Fibroblast of skin of right quadriceps (primary cell): Measurements from ENCODE around the gene FAM13A.
A peak's percentile ranks its signal among the peaks of the same experiment; 100 is the strongest.

Experiments
- DNase-seq: peaks from one replicate; pipeline ENCODE4 v3.0.0-alpha.2; 2013

Gene FAM13A

DNA sequence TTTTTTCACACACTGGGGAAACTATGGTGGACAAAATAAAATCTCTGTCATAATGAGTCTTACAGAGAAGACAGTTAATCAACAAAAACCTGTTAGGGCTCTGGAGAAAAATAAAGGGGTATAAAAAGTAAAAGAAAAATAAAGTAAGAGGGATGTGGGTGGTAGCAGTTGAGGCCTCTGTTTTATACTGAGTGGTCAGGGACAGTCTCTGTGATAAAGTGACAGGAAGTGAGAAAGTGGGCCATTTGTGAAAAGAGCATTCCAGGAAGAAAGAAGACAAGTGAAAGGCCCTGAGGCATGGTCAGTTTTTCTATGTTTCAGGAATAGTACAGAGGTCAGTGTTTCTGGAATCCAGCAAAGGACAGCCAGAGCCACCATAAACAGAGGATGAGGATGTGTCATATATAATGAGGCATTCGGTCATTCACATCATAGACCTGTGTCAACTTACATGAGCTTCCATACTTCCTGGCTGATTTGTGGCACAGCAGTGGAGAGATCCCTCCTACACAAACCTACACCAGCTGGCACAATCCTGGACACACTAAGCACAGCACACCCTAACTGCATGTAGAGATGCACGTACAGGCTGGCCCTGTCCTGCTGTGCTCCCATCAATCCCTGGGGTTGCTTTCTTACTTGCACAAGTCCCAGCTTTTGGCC, 295.0 kb downstream of the FAM13A start:
- DNase-seq: no peak

- DNase-seq: no peak
These were observed 295.6 kb downstream of the FAM13A start for GRCh38 chr4:88761342-88761741.

GRCh38 chr4:88759895-88760290, 297.1 kb downstream of the FAM13A start:
- DNase-seq: peak; percentile 21

DNA sequence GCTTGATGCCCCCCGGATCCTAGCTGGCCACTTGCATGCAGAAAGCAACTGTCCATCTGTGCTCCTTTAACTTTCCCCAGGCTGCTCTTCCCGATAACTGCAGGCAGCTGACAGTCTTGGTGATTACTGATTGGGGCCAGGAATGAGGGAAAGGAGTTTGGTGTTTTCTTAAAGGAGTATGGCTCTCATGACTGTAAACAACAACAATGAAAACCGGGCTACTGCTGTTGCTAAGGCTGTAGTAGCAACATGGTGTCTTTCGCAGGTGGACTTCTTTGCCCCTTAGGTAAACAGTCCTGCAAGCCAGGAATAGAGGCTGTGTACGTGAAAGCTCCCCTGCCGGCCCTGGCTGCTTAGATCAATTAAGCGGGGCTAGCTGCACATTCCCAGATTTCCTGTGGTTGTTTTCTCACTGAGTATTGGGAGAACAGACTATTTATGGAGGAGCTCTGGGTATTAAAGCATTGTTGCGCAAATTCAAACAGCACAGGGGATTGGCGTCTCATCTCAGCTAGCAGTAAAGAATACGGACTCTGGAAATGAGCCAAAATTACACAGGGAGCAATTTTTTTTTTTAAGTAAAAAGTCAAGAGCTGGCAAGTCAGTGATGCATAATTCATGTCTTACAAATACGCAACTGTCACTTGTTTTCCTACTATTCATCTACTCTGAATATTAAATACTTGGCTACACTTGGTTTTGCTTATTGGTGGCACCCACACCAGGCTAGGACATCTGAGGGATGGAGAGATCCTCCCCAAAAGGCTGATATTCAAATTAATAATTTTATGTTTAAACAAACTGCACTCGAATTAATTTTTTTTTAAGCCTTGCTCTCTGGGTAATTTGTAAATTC, 297.7 kb downstream of the FAM13A start:
- peak; percentile 87 for DNase-seq

GRCh38 chr4:88758264-88758663, 298.7 kb downstream of the FAM13A start:
- no peak for DNase-seq

- DNase-seq: no peak
These were observed 299.2 kb downstream of the FAM13A start for GRCh38 chr4:88757776-88758175.

GRCh38 chr4:88757067-88757466, 299.9 kb downstream of the FAM13A start:
- DNase-seq: peak; percentile 13

DNA sequence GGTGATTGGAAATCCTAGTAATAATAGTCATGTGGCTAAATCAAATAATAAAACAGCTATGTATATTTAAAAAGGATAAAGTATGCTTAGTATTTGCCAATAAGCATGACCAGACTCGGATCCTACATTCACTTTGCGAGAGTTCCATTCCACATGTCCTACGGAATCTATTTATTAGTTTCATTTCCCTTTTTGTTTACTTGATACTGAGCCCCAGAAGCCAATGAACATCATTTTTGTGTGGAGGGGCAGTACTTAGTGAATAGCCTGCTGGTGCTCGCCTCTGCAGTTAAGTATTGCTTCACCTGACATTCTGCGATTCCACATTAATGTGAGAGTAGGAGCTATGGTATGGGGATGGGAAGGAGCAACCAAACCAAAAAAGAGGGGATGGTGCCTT, 300.8 kb downstream of the FAM13A start:
- DNase-seq: no peak

DNA sequence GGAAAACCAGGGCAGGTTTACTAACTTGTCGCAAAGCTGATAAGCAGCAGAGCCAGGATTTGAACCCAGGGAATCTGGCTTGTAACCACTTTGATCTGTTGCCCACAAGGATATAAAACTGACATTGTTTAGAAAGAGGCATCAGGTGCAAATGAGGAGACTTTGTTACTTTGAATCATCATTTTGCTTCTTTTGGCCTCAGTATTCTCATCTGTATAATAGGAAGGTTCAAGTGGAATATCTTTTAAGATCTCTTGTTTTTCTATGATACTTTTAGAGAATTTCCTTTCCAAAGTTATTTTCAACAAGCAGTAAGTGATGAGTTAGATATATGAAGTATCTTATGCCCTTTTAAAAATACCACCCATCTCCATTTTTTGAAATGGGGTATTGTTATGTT, 301.5 kb downstream of the FAM13A start:
- no peak for DNase-seq

DNA sequence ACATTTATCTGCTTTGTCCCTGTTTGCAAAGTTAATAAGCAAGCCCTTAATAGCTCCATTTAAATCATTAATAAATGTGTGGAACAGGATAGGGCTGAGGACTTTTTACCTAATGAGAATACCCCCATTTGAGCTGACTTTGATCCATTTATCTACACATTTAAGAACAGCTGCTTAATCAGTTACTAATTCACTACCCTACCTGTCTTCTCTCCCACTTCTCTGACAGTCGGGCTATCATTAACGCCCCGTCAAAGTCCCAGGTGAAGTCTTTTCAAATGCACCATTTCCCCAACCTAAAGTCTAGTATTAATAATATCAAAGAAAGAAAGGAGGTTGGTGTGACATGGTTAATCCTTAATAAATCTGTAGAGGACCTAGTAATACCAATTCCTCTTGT, 302.2 kb downstream of the FAM13A start:
- no peak for DNase-seq

DNA sequence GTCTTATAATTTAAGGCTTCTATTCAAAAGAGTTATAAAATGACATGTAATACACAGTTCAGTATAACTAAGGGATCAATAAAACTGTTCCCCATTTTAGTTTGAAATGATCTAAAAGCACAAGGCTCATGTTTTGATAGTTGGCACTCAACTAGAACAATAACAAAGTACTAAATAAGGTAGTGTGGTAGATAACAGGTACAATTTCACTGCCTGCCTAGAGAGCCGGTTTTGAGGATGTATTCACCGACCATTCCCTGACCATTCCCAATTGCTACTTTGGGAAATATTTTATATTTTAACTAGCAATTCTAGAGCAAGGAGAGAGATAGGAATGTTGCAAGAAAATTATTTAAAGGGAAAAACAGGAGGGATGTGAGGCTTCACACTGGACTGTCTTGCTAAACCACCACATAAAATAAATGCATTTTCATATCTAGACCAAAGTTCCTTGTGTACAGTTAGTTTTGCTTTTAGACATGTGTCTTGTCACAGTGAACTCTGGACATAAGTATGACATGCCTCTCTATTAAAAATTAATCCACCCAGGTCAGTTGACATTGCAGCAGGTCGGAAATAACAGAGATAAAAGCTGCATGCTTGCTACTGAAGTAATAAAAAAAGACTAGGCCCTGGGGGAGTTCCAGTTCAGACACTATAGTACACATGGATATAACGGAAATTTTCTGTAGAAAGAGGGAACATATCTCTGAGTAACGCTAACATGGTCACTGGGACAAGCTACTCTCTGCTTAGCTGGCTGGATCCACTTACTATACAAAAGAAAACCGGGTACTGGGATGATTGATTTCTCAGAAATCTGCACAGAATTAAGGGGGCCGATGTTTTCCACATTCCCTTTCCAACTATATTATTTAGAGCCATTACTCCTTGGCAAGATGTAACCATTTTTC, 303.1 kb downstream of the FAM13A start:
- no peak for DNase-seq

DNA sequence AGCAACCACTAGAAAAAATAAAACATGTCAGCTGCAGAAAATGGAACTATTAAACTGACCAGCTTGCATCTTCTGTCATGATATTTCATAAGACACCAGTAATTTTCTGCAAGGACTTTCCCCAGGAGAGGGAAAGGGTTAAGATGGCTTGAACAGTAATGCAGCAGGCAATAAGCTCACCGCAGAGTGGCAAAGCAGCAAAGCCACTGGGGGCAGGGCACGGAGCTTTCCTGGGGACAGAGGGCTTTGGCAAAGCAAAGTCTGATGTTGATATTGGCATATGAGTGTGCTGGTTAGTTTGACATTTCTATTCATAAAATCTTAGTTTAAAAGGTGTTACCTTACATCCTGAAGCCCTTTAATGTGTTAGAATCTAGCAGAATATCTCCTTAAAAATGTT, 304.2 kb downstream of the FAM13A start:
- DNase-seq: no peak

DNA sequence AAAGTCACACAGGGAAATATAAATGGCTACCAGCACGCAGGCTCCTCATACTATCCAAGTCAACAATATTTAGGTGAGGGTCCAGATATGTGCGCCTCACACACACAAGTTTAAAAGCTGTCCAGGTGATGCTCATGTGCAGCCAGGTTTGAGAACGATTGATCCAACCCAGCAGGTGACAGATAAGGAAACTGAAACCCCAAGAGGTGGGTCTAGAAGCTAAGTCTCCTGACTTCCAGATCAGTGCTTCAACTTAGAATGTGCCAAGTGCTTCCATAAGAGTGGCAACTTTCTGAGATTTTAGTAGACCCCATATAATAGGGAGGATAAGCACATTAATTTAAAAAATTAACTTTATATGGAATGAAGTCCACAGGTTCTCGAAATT, 304.9 kb downstream of the FAM13A start:
- no peak for DNase-seq

DNA sequence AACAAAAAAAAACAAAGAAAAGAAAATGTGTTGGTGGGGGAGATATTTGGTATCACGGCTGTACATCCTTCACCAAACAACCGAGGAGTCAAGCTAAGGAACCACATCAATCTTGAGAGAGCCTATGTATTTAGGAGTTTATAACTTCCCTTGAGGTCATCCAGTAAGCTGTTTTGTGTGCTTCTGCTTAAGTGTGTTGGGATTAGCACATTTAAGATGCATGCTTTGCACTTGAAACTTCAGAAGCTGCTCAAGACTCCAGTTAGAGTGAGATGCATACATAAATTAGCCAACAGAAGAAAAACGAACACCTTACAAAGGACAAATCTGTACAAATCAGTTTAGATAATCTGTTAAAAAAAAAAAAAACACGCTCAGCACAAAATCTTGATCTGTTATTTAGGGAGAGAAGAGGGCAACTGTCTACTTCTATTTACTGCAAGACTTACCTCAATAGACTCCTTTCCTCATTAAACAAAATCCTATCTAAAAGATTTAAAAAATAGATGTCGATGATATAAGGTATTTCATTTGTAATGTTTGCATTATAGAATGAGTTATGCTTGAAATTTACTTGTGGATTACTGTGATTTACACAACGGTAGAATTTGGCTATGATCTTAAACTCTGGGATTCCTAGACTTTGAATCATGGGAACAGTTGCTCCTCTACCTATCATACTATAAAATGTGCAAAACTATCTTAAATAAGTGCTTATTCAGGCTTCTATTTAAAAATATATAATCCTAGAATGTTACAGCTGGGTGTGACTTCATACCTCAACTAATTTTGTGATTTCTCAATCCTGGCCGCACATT, 305.5 kb downstream of the FAM13A start:
- DNase-seq: peak; percentile 32

DNA sequence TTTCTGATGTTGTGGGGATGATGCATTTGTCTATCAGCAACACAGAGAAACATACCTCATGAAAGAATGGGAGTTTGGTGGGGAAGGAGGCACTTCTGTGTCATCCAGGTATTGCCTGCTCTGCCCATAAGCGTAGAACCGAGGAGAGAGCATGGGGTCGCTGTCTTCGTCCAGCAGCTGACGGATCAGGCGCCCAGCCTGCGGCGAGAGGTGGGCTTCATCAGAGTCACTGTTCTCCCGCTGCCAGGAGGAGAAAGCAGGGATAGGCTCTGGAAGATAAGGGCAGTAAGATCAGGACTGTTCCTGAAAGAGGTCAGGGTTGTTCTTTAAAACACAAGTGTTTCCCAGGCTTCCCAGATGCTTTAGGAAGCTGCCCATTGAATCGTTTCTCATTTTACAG, 306.6 kb downstream of the FAM13A start:
- no peak for DNase-seq

- no peak for DNase-seq
These were observed 309.6 kb downstream of the FAM13A start for GRCh38 chr4:88747351-88747750.

DNA sequence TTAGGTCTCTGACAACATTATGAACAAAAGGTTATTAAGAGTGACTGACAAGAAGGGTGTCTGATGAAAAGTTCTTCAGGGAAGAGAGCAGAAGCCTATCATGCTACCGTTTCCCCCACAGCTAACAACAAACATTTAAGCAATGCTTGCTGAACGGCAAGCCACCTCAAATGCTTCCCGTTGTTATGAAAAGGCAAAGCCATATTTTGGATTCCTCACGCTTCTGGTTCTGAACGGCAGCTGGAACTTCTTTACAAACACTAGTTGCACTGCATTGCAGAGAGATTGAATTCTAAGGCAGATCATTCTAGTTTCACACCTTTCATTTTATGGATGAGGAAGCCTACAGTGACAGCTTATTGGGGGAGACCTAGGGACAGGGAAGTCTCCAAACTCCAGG, 310.8 kb downstream of the FAM13A start:
- DNase-seq: no peak

- DNase-seq: no peak
These were observed 311.3 kb downstream of the FAM13A start for GRCh38 chr4:88745581-88746163.

GRCh38 chr4:88745175-88745574, 311.8 kb downstream of the FAM13A start:
- DNase-seq: no peak

DNA sequence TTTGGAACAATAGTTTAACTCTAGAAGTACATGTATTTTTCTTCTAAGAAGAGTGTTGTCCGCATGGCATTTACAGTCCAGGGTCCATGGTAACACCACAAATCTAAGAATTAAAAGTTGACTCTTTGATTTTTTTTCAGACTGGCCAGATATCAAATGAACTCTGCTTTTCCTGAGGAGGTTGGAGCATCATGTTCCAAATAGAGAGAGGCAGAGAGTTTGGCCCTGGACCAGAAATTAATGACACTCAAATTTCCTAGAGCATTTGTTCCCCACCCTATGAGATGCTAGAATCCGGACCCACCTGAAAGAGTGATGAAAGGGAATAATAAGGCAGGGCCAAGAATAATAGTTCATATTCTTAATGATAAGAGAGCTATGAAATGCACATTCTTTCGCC, 312.4 kb downstream of the FAM13A start:
- DNase-seq: no peak

DNA sequence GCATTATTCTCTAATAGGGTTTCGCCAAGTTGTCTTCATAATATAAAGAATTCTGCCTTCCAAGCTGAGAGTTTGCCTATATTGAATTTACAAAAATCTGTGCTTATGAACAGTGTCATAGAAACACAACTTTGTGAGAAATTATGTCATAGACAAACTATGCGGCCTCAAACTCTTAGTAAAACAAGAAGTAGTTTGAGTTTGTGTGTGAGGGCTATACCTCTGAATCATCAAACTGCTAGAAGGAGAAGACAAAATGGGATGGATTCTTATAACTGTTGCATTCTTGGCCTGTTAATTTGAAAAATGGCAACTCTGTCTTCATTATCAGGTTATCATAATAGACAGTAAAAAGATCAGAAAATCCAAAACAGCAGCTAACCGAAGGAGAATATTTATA, 313.3 kb downstream of the FAM13A start:
- DNase-seq: peak; percentile 86

- no peak for DNase-seq
These were observed 314.4 kb downstream of the FAM13A start for GRCh38 chr4:88742561-88742960.
